H9 (cell line): ENCODE data around the gene CYSTM1. TPM values are rescaled to one million over a fixed set of nuclear protein-coding genes. Genes with fewer than 3 reads are reported as not detected.

Experiments used
- DNase-seq: peaks from one replicate; pipeline ENCODE4 v3.0.0-alpha.2; 2017
- H2AFZ ChIP-seq: one replicate; pipeline ENCODE4 v1.6.1; 2013; ENCODE audit warnings: mild to moderate bottlenecking, low read length, control low read depth, moderate library complexity
- H2AK5ac ChIP-seq: 2 replicates; pipeline ENCODE4 v1.6.1; 2013; ENCODE audit warnings: low read length, control low read depth, mixed read lengths; ENCODE audit not compliant: insufficient read length
- H2BK120ac ChIP-seq: one replicate; pipeline ENCODE4 v1.6.1; 2013; ENCODE audit warnings: low read depth, mild to moderate bottlenecking, low read length, control low read depth, inconsistent platforms; ENCODE audit not compliant: poor library complexity, severe bottlenecking
- H2BK12ac ChIP-seq: 2 replicates; pipeline ENCODE4 v1.6.1; 2013; ENCODE audit warnings: low read length, control low read depth, mixed read lengths, low read depth; ENCODE audit not compliant: insufficient read length
- H2BK15ac ChIP-seq: 2 replicates; pipeline ENCODE4 v1.6.1; 2013; ENCODE audit warnings: low read depth, low read length, control low read depth
- H2BK20ac ChIP-seq: one replicate; pipeline ENCODE4 v1.6.1; 2013; ENCODE audit warnings: low read depth, mild to moderate bottlenecking, low read length, control low read depth, inconsistent platforms; ENCODE audit not compliant: poor library complexity, severe bottlenecking
- H2BK5ac ChIP-seq: 2 replicates; pipeline ENCODE4 v1.6.1; 2013; ENCODE audit warnings: low read length, control low read depth, mixed read lengths; ENCODE audit not compliant: insufficient read length
- H3K14ac ChIP-seq: 2 replicates; pipeline ENCODE4 v1.6.1; 2013; ENCODE audit warnings: low read length, control low read depth; ENCODE audit not compliant: insufficient read depth
- H3K18ac ChIP-seq: 2 replicates; pipeline ENCODE4 v1.6.1; 2013; ENCODE audit warnings: low read depth, mild to moderate bottlenecking, mixed read lengths, low read length, control low read depth; ENCODE audit not compliant: insufficient read length
- H3K23ac ChIP-seq: 2 replicates; pipeline ENCODE4 v1.6.1; 2013; ENCODE audit warnings: low read length, control low read depth, mixed read lengths, low read depth; ENCODE audit not compliant: insufficient read length
- H3K23me2 ChIP-seq: 2 replicates; pipeline ENCODE4 v1.6.1; 2013; ENCODE audit warnings: low read depth, mild to moderate bottlenecking, mixed read lengths, low read length, control low read depth; ENCODE audit not compliant: insufficient read length, poor library complexity, severe bottlenecking
- H3K27ac ChIP-seq: 2 replicates; pipeline ENCODE4 v1.5.1; 2013; ENCODE audit warnings: low read length, control low read depth, mixed read lengths, low read depth; ENCODE audit not compliant: insufficient read length
- H3K27me3 ChIP-seq: 2 replicates; pipeline ENCODE4 v1.6.1; 2013; ENCODE audit warnings: low read length, control low read depth, inconsistent platforms; ENCODE audit not compliant: insufficient read depth
- H3K4ac ChIP-seq: 2 replicates; pipeline ENCODE4 v1.6.1; 2013; ENCODE audit warnings: low read depth, mild to moderate bottlenecking, control low read depth, inconsistent platforms, low read length, moderate library complexity
- H3K4me1 ChIP-seq: 2 replicates; pipeline ENCODE4 v1.6.1; 2013; ENCODE audit warnings: low read length, control low read depth, inconsistent platforms; ENCODE audit not compliant: insufficient read depth
- H3K4me2 ChIP-seq: 2 replicates; pipeline ENCODE4 v1.6.1; 2013; ENCODE audit warnings: low read length, control low read depth, mixed read lengths; ENCODE audit not compliant: insufficient read length, insufficient read depth
- H3K56ac ChIP-seq: 2 replicates; pipeline ENCODE4 v1.6.1; 2013; ENCODE audit warnings: low read depth, mild to moderate bottlenecking, mixed read lengths, low read length, control low read depth; ENCODE audit not compliant: insufficient read length
- H3K79me1 ChIP-seq: 2 replicates; pipeline ENCODE4 v1.6.1; 2013; ENCODE audit warnings: low read depth, mild to moderate bottlenecking, moderate library complexity, low read length, control low read depth, inconsistent platforms; ENCODE audit not compliant: insufficient read depth, poor library complexity, severe bottlenecking
- H3K79me2 ChIP-seq: 2 replicates; pipeline ENCODE4 v1.6.1; 2013; ENCODE audit warnings: low read length, control low read depth, inconsistent platforms; ENCODE audit not compliant: insufficient read depth
- H3K9ac ChIP-seq: 2 replicates; pipeline ENCODE4 v1.6.1; 2013; ENCODE audit warnings: low read length, control low read depth, mixed read lengths; ENCODE audit not compliant: insufficient read length; ENCODE audit errors: extremely low read depth
- H3K9me3 ChIP-seq: one replicate; pipeline ENCODE4 v1.6.1; 2013; ENCODE audit warnings: low read depth, low read length, inconsistent platforms; ENCODE audit not compliant: control insufficient read depth
- H3T11ph ChIP-seq: one replicate; pipeline ENCODE4 v1.6.1; 2013; ENCODE audit warnings: mild to moderate bottlenecking, low read length, control low read depth, inconsistent platforms
- H4K20me1 ChIP-seq: one replicate; pipeline ENCODE4 v1.6.1; 2013; ENCODE audit not compliant: control insufficient read depth, insufficient read length, insufficient read depth
- H4K5ac ChIP-seq: 2 replicates; pipeline ENCODE4 v1.6.1; 2013; ENCODE audit warnings: low read depth, mild to moderate bottlenecking, mixed read lengths, low read length, control low read depth; ENCODE audit not compliant: insufficient read length
- H4K8ac ChIP-seq: replicated peaks from 2 replicates; pipeline ENCODE4 v1.6.1; 2013; ENCODE audit warnings: low read length, control low read depth, mixed read lengths, low read depth; ENCODE audit not compliant: insufficient read length
- H4K91ac ChIP-seq: 2 replicates; pipeline ENCODE4 v1.6.1; 2013; ENCODE audit warnings: low read depth, mild to moderate bottlenecking, moderate library complexity, mixed read lengths, low read length, control low read depth; ENCODE audit not compliant: insufficient read length
- H3K27ac Mint-ChIP-seq, 3 experiments: 2 replicates in 2 of 3; 3 replicates in 1 of 3; pipeline ENCODE4 v1.8.0; 2020 to 2021; ENCODE audit warnings: mixed read lengths in 3 of 3, mild to moderate bottlenecking in 1 of 3, moderate library complexity in 1 of 3
- H3K27me3 Mint-ChIP-seq: 2 replicates; pipeline ENCODE4 v1.8.0; 2021; ENCODE audit warnings: low read depth, mild to moderate bottlenecking, moderate library complexity, mixed read lengths
- H3K36me3 Mint-ChIP-seq, 3 experiments: 2 replicates in 2 of 3; 3 replicates in 1 of 3; pipeline ENCODE4 v1.8.0; 2020 to 2021; ENCODE audit warnings: low read depth in 3 of 3, mixed read lengths in 3 of 3; ENCODE audit not compliant: insufficient read depth in 1 of 3
- H3K4me1 Mint-ChIP-seq, 2 experiments: 2 replicates each; pipeline ENCODE4 v1.8.0; 2020; ENCODE audit warnings: mixed read lengths in 2 of 2
- H3K4me3 Mint-ChIP-seq, 2 experiments: 2 replicates in 1 of 2; 3 replicates in 1 of 2; pipeline ENCODE4 v1.8.0; 2020 to 2021; ENCODE audit warnings: mild to moderate bottlenecking in 2 of 2, mixed read lengths in 2 of 2, moderate library complexity in 1 of 2
- H3K9me3 Mint-ChIP-seq, 2 experiments: 2 replicates in 1 of 2; 3 replicates in 1 of 2; pipeline ENCODE4 v1.8.0; 2020; ENCODE audit warnings: mild to moderate bottlenecking in 2 of 2, mixed read lengths in 2 of 2, moderate library complexity in 1 of 2
- WGBS: extraction: QIAGEN DNeasy Blood & Tissue Kit; methylation state at CpG from one replicate; pipeline ENCODE4 v1.1.7; 2013; ENCODE audit warnings: missing lambda C conversion rate, low lambda C conversion rate, mixed read lengths; ENCODE audit not compliant: insufficient read length; ENCODE audit errors: extremely low coverage; 5-methylcytosine and 5-hydroxymethylcytosine counted together
- total RNA-seq: library from RNA; stranded (reverse); gene quantifications from 2 replicates; pipeline ENCODE4 v1.2.1, GENCODE V29; 2021
- TF ChIP-seq, protein P1 (sequence below): fragments of 200-600 bp; sonication (generic); conservative IDR thresholded peaks from 3 replicates; pipeline ENCODE4 v1.8.0; 2021; ENCODE audit warnings: antibody characterized with exemption, mild to moderate bottlenecking

The CYSTM1 gene
- total RNA-seq, 1 experiment from 2014 or later, result 20.6 TPM

DNA sequence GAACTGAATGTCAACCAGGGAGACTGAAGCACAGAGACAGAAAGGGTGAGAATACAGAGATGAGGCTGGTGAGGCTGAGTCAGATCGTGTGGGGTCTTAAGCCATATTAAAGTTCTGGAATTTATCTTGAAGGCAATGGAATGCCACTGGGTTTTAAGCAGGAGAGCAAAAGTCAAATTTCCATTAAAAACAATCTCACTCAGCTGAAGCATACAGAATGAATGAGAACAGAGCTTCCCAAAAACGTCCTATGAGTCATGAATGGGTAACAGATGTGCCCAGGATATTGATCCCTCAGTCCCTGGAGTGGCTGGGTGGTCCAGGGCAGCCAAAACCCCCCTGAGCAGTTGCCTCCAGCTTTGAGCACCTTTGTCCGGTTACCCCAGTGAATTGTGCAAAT, 83.0 kb downstream of the CYSTM1 start:
- H3K23ac ChIP-seq, result no peak overlapping the region
- no peaks in the 10 kb centered on the region for H3K23me2 ChIP-seq
- no peak overlapping the region for H2BK15ac ChIP-seq
- H3K4me3 Mint-ChIP-seq, result no peak overlapping the region
- peak overlapping the region; percentile 22 for H2BK12ac ChIP-seq
- no peak overlapping the region for H3K9ac ChIP-seq
- peak overlapping the region in 2 of 3 experiments; percentile 7 to 53; a peak in 2 of 7 replicates for H3K27ac Mint-ChIP-seq
- H3K56ac ChIP-seq, result no peak overlapping the region
- H3K4me1 Mint-ChIP-seq, result peaks cover 4 to 15% of the 10 kb centered on the region in 2 experiments; a peak in 3 of 4 replicates
- no peak overlapping the region for H3K27ac ChIP-seq
- H3K4me1 ChIP-seq, result peaks cover 3% of the 10 kb centered on the region; the same call in 1 of the 2 replicates
- no peak overlapping the region for H4K91ac ChIP-seq
- H2BK5ac ChIP-seq, result no peak overlapping the region
- peaks cover 4 to 15% (median 6%) of the 10 kb centered on the region in 3 experiments for H3K36me3 Mint-ChIP-seq
- H2BK120ac ChIP-seq, result no peak overlapping the region
- H3K27me3 Mint-ChIP-seq, result no peaks in the 10 kb centered on the region
- no peak overlapping the region for H4K5ac ChIP-seq
- no peaks in the 10 kb centered on the region for H3K27me3 ChIP-seq
- 0 out of 2 replicates have a peak, but pooled peaks cover 1% of the 10 kb centered on the region for H3K79me2 ChIP-seq
- no peak overlapping the region for H2AFZ ChIP-seq
- no peaks in the 10 kb centered on the region for H3K9me3 ChIP-seq
- WGBS, result no CpG with 5 or more reads among the region's 3 CpGs
- H2AK5ac ChIP-seq, result no peak overlapping the region
- H4K8ac ChIP-seq, result no peak overlapping the region
- no peak overlapping the region for H3K14ac ChIP-seq
- TF ChIP-seq, protein P1, sequence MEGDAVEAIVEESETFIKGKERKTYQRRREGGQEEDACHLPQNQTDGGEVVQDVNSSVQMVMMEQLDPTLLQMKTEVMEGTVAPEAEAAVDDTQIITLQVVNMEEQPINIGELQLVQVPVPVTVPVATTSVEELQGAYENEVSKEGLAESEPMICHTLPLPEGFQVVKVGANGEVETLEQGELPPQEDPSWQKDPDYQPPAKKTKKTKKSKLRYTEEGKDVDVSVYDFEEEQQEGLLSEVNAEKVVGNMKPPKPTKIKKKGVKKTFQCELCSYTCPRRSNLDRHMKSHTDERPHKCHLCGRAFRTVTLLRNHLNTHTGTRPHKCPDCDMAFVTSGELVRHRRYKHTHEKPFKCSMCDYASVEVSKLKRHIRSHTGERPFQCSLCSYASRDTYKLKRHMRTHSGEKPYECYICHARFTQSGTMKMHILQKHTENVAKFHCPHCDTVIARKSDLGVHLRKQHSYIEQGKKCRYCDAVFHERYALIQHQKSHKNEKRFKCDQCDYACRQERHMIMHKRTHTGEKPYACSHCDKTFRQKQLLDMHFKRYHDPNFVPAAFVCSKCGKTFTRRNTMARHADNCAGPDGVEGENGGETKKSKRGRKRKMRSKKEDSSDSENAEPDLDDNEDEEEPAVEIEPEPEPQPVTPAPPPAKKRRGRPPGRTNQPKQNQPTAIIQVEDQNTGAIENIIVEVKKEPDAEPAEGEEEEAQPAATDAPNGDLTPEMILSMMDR, result no peak
- H3K4ac ChIP-seq, result no peak overlapping the region
- DNase-seq, result no peak
- H2BK20ac ChIP-seq, result no peak overlapping the region
- no peaks in the 10 kb centered on the region for H3K9me3 Mint-ChIP-seq
- H4K20me1 ChIP-seq, result no peaks in the 10 kb centered on the region
- no peak overlapping the region for H3T11ph ChIP-seq
- H3K79me1 ChIP-seq, result peaks cover 5% of the 10 kb centered on the region
- no peak overlapping the region for H3K18ac ChIP-seq
- H3K4me2 ChIP-seq, result no peak overlapping the region
